Limb (tissue), 2 donors: Measurements from ENCODE around the gene ASTN2.

Experiments used
- DNase-seq, 2 donors: peaks; one replicate each; pipeline ENCODE4 v3.0.0-alpha.2; 2016; ENCODE audit errors: extremely low spot score in 2 of 2

Gene ASTN2

DNA sequence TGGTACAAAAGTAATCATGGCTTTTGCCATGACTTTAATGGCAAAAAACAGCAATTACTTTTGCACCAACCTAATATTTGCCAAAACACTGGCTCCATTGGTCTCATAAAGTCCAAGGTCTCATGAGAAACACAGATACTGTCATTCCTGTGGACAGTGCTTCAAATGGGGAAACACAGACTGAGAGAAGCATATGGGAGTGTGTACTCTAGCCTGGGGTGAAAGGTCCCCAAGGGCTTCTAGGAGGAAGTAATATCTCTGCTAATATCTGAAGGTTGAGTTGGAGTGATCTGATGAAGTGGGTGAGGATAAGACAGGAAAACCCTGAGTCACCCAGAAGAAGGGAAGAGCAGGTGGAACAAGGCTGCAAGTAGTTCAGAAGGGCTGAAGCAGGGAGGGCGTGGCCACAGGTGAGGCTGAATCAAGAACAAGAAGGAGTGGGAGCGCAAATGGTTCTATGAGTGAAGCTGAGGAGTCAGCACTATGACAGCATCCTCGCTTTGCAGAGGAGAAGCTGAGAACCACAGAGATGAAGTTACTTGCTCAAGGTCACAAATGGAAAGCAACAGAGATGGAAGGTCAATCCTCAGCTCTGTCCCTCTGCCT is 164.1 kb downstream of the ASTN2 start:
- no peak for DNase-seq

DNA sequence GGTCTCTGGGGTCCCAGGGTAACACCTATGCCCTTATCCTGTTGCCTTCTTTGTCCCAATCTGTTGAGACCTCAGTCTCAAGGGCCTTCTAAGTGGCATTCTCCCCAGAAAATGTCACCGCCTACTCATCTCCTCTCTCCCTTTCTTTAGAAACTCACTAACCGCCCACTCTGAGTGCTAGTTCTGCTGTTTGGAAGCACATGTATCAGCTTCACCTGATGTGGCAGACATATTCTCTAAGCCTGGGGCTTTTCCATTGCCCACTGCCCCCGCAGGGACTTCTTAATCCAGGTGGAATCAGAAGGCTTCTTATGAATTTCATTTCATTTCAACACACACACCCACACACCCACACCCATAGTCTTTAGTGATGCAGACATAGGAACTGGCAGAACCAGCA is 165.1 kb downstream of the ASTN2 start:
- DNase-seq: no peak

DNA sequence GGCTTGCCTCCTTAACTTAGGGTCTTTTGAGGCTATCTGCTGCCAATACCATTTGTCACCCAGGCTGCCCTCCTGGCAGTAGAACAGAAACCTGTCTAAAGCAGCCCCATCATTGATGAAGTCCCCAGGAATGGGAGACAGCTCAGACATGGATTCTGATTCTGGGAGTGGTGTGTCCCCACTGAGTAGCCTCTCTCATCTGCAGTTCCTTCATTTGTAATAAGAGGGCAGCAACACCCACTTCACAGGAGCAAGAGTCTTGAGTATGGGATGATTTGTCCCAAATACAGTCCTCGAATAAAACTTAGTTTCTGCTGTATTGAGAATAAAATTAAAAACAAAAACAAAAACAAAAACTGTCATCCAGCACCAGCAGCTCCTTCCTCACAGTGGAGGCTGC is 167.6 kb downstream of the ASTN2 start:
- DNase-seq: no peak

DNA sequence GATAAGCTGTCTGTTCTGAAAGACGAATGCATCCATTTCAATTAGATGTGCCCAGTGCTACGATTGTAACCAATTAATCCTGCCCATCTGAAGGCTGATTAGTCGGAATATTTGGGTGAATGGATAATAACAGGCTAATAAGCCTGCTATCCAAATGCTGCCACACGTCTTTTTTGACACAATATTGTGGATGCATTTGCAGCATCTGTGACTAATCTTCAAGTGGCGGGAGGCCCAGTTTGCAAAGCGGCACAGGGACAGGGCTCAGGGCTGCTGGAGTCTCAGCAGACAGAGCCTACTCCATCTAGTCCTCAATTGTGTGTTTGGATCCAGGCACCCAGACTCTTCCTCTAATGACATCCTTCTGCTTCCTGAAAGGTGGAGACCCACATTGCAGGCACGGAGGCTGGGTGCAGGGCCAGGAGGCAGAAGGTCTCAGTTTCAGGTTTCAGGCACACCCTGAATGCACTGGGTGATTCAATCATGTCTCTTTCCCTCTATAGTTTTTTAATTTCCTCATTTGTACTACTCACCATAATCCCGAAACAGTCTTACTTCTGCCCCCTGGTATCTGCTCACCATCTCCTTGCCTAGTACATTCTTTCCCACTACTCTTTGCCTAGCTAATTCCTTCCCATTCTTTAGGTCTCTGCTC is 169.6 kb downstream of the ASTN2 start:
- DNase-seq: no peak

DNA sequence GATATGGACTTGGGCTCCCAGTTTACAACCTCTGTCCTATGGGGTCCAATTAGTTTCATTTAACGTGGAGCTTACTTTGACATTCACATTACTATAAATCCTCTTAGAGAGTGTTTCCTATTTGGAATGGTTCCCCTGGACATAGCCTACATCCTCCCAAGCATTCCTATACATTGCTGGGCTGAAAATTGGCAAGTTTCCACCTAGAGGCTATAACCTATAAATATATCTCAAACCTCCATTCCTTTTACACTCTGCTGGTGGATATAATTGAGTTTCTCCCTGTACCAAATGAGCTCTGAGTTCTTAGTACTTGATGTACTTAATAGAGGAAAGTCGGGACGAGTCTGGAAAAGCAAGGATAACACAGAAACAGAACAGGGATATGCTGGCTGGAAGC is 172.8 kb downstream of the ASTN2 start:
- peak in 1 of 2 donors; percentile 6 for DNase-seq

DNA sequence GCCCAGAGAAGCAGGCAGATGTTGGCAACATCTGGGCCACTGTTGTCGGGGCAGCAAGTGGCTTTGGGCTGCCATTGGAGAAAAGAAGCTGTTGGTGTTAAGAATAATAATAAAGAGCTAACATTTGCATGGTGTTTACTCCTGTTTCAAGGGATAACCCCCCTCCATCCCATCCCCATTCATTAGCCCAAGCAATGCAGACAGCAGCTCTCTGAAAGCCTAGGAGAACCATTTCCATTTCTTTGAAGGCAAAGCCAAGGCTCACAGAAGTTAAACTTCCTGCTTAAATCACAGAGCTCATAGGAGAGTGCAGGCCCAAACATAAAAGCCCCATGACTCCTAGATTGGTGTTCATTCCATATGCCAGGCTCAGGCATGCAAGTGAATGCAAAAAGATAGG is 175.4 kb downstream of the ASTN2 start:
- no peak for DNase-seq

DNA sequence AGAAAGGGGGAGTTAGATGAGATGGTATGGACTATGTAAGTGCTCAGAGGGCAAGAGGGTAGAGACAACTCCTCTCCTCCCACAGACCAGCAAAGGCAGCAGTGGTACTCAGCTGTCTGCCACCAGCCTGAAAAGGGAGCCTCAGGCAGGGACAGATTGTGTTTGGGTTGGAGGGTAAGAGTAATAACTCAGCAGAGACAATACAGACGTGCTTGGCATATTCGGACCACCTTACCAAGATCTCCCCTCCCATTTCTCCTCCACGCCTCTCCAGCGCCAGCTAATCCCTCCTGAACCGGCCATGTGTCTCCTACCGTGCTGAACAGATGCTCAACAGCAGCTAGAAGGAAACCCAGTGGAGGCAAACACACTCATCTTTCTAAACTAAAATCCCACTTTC is 180.8 kb downstream of the ASTN2 start:
- no peak for DNase-seq

DNA sequence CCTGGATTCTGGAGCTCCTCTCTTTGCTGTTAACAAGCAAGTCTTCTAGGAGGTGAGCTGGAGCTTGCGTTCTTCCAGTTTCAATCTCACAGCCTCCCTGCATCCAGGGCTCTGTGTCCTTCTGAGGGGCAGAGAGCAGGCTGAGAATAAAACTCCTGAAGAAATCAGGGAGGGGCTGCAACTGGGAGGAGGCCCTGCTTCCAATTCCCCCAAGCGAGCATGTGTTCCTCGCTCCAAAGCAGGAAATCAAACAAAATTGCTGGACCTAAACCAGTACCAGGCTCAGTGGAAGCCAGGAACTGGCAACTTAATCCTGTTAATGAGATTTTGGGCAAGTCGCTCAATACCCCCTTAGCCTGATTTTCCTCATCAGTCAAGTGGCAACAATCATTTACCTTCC is 181.8 kb downstream of the ASTN2 start:
- DNase-seq: no peak

DNA sequence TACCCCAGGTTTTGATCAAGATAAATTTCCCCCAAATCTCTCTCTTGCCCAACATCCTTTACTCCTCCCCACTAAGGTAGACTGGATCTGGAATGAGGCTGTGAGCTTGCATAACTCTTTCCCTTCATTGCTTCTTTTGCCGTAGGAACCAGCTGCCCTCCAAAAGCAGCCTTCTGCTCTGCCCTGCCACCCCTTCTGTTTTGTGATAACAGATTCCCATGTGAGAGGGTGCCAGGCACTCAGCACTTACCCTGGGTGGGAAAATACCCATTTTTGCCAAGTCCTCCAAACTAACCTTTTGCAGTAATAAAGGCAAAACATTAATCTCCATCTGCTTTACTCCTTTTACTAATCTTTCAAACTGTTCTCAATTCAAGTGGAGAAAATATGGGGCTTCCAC is 182.6 kb downstream of the ASTN2 start:
- no peak for DNase-seq

DNA sequence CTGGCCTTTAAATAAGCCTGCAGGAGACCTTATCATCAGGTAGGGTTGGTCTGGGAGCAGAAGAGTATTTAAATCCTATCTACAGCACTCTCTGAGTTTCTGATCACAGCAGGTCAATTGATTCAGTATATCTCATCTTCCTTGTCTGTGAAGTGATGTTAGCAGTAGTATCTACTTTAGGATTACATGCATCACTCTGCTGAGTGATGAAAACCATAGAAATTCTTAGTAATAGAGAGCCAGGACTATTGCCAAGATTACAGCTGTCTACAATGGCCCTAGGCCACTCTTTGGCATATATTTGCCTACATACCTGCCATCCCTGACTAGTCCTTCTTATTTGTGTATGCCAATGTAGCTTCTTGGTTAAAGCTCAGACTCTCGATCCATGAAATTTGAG is 183.8 kb downstream of the ASTN2 start:
- no peak for DNase-seq

DNA sequence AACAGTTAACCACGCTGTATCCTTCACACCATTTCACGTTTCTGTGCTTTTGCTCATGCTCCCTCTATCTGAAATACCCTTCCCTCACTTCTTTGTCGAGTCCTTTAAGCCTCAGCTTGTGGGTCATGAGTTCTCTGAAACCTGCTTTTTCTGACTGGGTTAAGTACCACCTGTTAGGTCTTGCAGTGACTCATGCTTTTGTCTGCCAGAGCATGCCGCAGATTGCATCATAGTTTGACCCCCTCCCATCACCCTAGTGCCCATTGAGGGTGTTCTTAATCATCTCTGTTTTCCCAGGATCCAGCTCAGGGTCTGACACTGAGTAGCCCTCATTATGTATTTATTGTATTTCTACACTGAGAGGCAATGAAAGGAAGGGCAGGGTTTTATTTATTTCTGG is 190.2 kb downstream of the ASTN2 start:
- DNase-seq: no peak

DNA sequence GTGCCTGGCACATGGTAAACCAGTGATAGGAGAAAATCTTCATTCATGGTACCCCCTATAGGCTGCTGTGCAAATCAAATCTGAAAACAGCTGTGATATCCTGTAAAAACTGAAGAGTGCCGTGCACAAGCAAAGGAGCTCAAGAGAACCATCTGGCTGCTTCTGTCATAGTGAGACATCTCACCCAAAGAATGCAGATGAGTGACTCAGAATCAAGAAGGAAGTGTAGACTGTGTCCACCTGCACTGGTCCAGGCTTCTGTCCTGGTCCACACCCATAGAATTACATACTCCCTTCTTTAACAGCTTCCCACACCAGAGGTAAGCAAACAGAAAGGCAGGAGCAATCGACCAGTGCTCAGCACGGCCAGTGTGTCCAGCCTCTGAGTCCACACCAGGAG is 195.9 kb downstream of the ASTN2 start:
- no peak for DNase-seq

DNA sequence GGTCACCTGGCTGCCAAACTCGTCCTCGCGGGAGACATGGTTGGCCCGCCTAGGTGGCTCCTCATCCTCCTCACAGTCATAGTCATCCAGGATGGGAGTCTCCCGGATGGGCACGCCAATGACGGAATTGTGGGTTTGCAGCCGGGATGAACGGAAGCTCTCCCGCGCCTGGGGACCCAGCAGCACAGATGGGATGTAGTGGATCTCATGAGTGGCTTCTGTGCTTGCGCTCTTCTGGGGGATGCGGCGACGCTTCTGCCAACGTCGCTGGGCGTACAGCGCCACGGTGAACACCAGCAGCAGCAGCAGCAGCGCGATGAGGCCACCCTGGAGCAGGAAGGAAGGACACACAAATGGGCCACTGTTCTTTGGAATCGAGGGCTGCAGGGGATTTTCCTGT is 200.4 kb downstream of the ASTN2 start:
- no peak for DNase-seq

DNA sequence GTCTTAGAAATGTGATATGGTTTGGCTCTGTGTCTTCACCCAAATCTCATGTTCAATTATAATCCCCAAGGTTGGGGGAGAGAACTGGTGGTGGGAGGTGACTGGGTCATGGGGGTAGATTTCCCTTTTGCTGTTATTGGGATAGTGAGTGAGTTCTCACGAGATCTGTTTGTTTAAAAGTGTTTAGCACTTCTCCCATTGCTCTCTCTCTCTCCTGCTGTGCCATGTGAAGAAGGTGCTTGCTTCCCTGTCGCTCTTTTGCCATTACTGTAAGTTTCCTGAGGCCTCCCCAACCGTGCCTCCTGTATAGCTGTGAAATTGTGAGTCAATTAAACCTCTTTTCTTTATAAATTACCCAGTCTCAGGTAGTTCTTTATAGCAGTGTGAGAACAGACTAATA is 203.6 kb downstream of the ASTN2 start:
- DNase-seq: no peak

DNA sequence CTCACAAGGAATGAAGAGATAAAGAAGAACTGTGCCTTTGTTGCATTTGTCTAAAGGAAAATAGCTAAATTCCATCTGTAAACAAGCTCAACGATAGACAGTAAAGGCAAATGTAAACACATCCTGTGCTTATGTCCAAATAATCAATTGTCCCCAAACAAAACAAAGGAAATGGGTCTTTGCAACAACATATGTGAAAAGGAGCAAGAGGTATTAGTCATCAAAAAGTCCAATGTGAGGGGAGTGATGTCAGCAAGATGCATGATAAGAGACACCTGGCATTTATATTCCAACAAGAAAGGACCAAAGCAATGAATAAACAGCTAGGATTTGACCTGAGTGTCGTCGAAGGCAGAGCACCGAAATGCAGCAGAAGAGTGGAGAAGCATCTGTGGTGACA is 209.1 kb downstream of the ASTN2 start:
- no peak for DNase-seq

DNA sequence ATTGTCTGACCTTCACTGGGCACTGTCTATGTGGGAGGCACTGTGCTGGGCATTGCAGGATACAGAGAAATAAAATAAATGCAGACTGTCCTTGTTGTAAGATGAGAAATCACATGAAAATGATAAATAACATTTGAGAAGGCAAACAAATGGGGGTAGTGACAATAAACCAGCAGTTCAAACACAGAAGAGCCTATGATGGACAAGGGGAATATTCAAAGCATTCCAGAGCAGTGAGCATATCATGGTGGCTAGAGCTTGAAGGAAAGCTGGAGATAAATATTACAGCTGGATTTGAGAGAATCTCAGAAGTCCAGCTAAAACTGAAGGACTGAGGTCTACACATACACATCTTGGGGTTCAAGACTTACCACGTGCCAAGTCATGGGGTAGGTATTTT is 209.9 kb downstream of the ASTN2 start:
- DNase-seq: no peak

DNA sequence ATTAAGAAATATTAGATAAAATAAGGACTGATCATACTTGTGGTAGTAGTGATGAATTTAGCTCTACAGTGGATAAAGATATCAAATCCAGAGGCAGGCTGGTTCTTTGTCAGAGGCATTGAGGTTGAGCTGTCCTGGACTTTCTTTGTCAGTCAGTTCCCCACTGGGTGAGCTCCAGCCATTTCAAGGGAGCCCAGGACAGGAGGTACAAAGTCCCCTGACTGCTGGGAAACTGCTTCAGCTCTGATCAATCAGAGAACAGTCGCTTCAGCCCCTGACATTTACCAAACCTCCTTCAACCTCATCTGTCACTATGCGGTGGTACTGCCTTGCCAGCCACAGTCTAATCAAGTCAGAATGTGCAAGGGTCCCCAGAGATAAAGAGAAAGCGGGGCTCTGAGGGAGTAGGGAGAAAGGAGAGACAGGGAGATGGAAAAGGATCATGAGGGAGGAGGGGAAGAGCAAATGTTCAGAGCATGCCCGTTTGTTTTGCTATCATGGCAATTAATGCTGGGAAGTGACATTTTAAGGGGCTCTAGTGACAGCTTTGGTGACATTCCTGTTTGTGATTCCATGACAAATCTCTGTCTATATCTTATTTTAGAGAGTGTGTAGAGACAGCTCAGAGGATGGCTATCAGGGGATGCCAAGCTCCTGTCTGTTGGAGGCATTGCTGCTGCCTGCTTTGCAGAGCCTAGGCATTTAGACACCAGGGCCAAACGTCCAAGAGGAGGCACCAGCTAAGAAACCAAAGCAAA is 223.2 kb downstream of the ASTN2 start:
- no peak for DNase-seq

DNA sequence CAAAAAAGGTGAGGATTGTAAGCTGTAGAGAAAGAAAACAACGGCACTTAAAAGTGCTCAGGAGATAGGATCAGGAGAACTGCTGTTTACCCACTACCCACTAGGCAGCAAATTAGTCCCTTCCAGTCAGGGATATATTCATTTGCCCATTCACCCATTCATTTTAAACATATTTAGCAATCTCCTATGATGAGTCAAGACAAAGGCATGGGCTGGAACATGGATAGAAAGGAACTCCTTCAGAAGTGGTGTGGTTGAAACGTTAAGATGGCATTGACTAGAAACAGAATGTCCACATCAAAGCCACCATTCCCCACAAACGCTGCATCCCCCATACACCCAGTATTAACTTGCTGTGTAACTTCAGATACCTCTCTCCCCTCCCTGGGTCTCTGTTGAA is 225.7 kb downstream of the ASTN2 start:
- DNase-seq: no peak

DNA sequence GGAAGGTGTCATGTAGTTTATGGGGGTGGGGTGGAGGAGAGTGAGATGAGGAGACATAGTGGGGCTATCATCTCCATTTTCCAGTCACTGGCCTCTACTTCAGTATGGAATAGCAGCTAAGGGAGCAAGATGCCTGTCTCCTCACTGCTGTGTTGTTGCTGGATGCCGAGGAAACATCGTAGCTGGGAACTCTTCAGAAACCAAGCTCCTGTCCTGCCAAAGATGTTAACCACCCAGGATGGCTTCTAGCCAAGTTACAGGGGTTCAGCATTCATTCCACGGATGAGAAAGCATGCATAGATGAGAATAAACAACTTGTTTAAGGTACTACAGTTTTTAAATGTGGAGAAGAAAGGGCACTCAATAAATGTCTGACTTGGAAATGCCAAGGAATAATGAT is 226.5 kb downstream of the ASTN2 start:
- no peak for DNase-seq

DNA sequence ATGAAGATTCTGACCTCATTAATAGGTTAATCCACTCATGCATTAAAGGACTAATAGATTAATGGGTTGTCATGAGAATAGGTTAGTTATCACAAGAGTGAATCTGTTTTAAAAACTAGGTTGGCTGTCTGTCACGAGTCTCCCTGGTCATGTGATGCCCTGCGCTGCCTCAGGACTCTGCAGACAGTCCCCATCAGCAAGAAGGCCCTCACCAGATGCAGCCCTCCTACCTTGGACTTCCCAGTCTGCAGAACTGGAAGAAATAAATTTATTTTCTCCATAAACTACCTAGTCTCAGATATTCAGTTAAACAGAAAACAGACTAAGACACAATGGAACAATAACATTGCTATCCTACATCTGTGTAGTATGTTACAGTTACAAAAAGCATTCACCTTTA is 227.4 kb downstream of the ASTN2 start:
- no peak for DNase-seq

DNA sequence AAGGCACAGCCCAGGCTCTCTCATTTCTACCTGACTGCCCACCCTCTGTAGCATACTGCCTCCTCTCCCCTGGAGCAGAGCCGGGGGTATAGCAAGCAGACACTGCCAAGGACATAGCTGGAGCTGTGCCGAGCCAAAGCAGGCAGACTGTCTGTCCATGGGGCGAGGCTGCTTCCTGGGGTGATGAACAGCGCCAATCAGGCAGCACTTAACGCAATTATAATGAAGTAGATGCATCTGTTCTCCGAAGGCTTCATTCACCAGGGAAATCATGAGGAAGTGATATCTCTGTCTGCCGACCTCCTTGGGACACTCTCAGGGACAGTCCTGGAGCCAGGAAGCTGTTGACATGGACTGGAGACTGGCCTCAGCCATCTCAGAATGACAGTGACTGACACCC is 230.7 kb downstream of the ASTN2 start:
- no peak for DNase-seq

DNA sequence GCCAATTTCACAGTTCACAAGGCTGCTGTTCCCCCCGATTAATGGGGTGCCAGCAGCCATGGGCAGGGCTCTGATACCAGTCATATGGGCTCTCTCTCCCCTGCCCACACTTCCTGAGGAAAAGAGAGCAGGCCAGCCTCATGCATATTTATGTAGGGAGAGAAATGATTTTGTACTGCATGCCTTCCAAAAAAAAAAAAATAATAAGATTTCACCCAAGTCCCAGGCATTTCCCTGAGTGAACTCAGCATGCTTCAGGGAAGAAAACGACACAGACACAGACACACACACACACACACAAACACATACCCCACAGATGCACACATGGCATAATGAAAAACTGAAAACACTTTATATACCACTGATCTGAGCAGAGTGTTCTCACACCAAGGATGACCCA is 232.8 kb downstream of the ASTN2 start:
- DNase-seq: no peak

DNA sequence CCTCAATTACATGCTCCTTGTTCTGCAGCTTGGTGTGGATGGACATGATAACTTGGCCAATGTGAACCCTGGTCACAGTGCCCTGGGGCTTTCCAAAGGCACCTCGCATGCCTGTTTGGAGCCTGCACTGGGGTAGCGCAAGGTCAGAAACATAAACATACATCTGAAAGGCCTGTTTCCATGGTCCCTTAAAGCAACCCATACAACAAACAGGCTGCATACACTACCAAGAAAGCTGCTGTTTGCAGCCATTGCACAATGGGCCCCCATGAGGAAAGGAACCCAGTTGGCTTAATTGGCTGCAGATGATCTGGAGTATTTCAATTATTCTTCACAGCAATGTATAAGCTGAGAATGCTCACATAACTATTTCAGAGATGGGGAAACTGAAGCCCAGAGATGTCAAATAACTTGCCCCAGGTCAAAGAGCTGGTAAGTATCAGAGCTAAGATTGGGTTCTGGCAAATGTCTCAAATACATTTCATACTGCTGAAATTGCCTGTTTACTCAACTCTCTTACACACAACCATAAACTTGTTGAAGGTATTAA is 233.9 kb downstream of the ASTN2 start:
- DNase-seq: no peak
